ENCODE measurements around the gene NUDT12.

NUDT12 gene

DNA sequence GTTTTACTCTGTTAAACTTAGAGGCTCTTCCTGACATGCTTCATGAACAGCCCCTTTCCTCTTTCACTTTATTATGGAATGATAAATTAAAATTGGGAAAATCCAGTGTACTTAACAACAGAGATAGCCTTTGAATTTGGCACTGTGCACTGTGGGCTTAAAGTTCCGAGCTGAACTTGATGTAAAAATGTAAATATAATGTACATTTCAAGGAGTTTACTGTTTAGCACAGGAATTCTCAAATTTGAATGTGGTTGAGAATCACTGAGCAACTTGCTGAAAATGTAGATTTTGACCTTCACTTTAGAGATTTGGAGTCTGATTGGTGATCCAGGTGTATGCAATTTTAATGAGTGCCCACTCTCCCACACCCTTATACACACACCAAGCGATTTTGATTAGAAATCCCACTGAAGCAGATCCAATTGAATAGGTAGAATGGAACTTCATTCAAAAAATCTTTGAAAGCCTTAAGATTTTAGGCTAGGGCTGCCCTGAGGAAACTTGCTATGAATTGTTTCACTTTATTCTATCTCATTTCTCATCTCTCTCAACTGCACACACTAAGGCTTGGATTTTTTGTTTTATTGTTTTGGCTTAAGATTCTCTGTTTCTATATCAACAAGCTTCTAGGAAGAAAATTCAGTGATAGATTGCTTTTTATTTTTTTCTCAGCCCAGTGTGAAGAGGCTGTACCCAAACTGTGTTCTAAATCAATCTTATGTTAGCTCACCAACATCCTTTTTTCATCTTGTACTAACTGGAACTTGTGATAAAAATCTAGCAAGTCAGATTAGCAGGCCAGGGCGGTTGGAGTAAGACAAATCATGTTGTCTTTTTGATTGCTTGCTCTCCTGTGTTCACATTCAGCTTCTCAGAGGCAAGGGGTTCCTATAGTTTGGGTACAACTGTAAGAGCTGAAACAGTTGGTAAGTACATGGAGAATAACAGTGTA lies 22.9 kb downstream of the NUDT12 start:
- no peak for DNase-seq

DNA sequence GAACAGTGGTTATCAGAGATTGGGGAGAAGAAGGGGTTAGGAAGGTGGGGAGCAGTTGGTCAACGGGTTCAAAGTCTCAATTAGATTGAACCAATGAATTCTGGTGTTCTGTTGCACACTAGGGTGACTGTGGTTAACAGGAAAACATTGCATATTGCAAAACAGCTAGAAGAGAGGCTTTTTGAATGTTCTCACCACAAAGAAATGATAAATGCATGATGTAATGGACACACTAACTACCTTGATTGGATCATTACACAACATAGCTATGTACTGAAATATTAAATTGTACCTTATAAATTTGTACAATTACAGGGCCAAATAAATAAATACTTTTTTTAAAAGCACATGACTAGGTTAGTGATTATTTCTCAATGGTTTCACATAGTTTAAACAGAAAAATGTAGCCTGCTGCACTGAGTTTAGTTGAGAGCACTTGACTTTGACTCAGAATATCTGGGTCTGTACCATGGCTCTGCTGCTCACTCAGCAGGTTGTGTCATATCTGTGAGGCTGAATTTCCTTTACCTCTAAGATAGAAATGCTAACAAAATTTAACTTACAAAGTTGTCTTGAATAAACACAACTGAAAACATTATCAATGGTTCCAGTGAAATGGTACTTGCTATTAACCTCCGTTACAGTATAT lies 30.4 kb downstream of the NUDT12 start:
- DNase-seq: no peak

- no peak for DNase-seq
Measured at GRCh38 chr5:103526164-103526915, 36.2 kb downstream of the NUDT12 start.

DNA sequence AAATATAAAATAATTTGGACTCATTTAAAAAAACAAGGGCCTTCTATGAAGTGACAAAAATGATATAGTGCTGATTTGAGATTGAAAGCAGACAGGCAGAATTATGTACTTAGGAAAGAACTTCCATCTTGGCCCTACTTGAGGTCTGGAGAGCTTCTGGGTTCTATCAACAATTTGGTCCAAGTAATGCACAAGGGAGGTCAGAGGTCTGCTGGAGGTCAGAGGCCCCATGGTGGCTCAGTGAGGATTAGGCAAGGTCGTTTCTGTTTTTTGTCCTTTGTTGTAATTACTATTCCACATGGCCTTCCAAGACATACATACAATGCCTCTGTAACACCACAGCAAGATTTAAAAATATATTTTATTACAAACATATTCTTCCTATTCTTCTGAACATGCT lies 37.2 kb downstream of the NUDT12 start:
- DNase-seq: no peak

DNA sequence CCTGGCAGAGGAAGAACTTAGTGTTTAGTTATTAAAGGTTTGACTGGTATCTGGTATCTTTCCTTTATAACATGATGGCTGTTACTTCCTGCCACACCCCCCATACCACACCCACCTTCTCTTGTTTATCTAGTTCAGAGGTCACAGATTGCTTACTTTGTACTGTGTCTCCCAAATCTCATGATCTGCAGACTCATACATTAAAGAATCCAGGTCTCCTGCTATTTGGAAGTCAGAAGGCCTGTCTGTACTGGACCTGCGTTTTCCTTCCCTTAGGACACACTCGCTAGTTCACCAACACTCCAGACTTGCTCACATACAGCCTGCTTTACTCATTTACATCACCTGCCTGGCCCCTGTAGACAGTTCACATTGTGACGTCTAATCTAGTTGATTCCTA lies 39.3 kb downstream of the NUDT12 start:
- DNase-seq: no peak

DNA sequence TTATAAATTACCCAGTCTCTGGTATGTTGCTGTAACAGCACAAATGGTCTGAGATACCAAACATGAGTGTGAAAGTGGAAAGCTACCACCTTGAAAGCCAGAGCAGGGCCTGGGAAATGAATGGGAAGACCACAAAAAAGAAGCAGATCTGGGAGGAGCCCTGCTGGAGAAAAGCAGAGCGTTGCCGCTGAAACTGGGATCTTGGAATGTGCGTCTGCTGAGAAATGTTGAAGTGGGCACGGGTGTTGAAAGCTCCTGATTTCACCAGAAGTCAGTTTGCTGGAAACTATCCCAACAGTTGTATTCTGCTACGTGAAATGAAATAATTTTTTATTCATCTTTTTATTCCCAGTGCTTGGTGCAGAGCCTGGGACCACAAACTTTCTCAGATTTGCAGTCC lies 40.0 kb downstream of the NUDT12 start:
- DNase-seq: no peak

- no peak for DNase-seq
Measured at GRCh38 chr5:103519550-103519949, 43.0 kb downstream of the NUDT12 start.

- DNase-seq: no peak
Measured at GRCh38 chr5:103514371-103514770, 48.2 kb downstream of the NUDT12 start.

DNA sequence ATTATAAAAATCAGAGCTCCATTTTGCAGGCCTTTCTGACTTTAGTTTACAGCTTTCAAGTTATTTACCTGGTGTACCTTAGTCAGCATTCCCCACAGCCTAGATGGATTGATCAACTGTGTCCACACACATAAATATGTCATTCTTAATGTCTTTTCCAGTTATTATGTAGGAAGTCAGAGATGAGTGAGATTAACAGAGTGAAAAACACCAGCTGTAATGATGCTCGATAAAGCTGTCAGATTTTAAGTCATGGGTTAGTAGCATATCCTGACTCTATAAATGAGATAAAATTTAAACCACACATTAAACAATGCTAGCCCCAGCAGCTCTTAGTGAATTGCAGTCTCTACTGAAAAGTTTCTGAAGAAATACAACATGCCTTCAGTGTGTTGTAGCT lies 48.9 kb downstream of the NUDT12 start:
- no peak for DNase-seq

- no peak for DNase-seq
Measured at GRCh38 chr5:103512500-103512899, 50.1 kb downstream of the NUDT12 start.

GRCh38 chr5:103511554-103511885 lies 51.1 kb downstream of the NUDT12 start:
- no peak for DNase-seq

- DNase-seq: no peak
Measured at GRCh38 chr5:103510851-103511553, 51.6 kb downstream of the NUDT12 start.

DNA sequence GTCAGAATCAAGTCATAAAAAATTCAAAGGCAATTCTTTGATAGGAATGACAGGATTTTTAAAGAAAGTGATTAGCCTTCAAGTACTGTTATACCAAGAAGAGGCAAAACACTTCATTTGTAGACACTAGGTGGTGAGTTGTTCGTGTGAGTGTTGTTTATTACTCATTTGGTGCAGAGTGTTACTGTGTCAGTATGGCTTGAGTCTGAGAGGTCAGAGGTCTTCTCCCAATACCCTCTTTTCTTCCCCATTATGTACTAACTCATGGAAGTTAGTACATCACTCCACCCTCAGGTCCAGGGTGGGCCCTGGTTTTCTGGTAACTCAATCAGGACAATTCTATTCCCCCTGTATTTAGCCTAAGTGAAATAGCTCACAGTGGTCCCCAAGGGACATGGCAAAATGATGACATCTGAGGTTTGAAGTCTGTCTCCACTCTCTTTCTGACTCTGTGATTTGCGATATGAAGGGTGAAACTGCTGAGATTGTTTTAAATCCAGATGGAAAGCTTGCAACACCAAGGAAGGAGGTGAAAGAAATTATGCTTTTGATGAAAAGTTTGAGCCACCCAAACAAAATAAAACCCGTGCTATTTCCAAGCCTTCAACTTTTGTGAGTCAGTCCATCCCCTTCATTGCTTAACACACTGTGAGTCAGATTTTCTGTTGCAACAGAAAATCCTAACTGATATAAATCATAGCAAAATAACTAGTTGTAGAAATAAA lies 56.8 kb downstream of the NUDT12 start:
- DNase-seq: no peak

- DNase-seq: no peak
Measured at GRCh38 chr5:103503066-103503465, 59.5 kb downstream of the NUDT12 start.

DNA sequence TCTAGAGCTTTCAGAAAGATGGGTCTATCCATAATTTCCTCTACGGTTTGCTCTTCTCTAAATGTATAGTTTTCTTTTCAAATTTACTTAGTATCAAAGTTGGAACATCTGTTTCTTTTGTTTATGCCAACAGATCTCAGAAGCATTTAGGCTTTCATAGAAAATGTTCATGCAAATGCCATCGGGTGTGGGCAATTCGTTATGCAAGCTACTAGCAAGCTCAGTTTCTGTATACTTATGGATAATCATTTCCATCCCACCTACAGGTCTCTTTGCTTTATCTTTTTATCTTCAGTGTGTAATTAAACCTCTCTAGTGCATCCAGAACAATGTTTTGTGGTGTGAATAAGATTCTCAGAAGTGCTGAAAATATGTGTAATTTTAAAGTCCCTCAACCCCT lies 59.9 kb downstream of the NUDT12 start:
- DNase-seq: no peak
